Endodermal cell (in vitro differentiated cells): ENCODE measurements around the gene CP. TPM values are rescaled to one million over a fixed set of nuclear protein-coding genes. Genes with fewer than 3 reads are reported as not detected.

ENCODE experiments used
- DNase-seq: peaks from one replicate; pipeline ENCODE4 v3.0.0-alpha.2; 2017
- H3K27ac ChIP-seq: 2 replicates; pipeline ENCODE4 v1.5.1; 2013; ENCODE audit warnings: mild to moderate bottlenecking, low read depth, low read length, moderate library complexity
- H3K27me3 ChIP-seq: 2 replicates; pipeline ENCODE4 v1.6.1; 2013; ENCODE audit warnings: mild to moderate bottlenecking, low read length, moderate library complexity; ENCODE audit not compliant: insufficient read depth, control insufficient read depth, poor library complexity, severe bottlenecking
- H3K36me3 ChIP-seq: 2 replicates; pipeline ENCODE4 v1.7.0; 2013; ENCODE audit warnings: mild to moderate bottlenecking, low read length, moderate library complexity; ENCODE audit not compliant: control insufficient read depth, insufficient read depth
- H3K4me1 ChIP-seq: one replicate; pipeline ENCODE4 v1.7.0; 2013; ENCODE audit warnings: low read length; ENCODE audit not compliant: control insufficient read depth, insufficient read depth
- H3K4me3 ChIP-seq: 2 replicates; pipeline ENCODE4 v1.5.1; 2013; ENCODE audit warnings: mild to moderate bottlenecking, low read length, moderate library complexity
- H3K9ac ChIP-seq: 2 replicates; pipeline ENCODE4 v1.6.1; 2013; ENCODE audit warnings: mild to moderate bottlenecking, low read length, moderate library complexity; ENCODE audit not compliant: poor library complexity, severe bottlenecking; ENCODE audit errors: extremely low read depth
- H3K9me3 ChIP-seq: 2 replicates; pipeline ENCODE4 v1.6.1; 2013; ENCODE audit warnings: mild to moderate bottlenecking, low read length, moderate library complexity; ENCODE audit not compliant: control insufficient read depth
- H3K27ac Mint-ChIP-seq: 2 replicates; pipeline ENCODE4 v1.8.0; 2020; ENCODE audit warnings: mixed read lengths
- H3K27me3 Mint-ChIP-seq: 2 replicates; pipeline ENCODE4 v1.8.0; 2021; ENCODE audit warnings: mild to moderate bottlenecking, mixed read lengths; ENCODE audit not compliant: insufficient read depth
- H3K36me3 Mint-ChIP-seq: 2 replicates; pipeline ENCODE4 v1.8.0; 2020; ENCODE audit warnings: low read depth, mixed read lengths
- H3K4me1 Mint-ChIP-seq: 2 replicates; pipeline ENCODE4 v1.8.0; 2020; ENCODE audit warnings: mixed read lengths
- H3K4me3 Mint-ChIP-seq: 2 replicates; pipeline ENCODE4 v1.8.0; 2020; ENCODE audit warnings: mild to moderate bottlenecking, moderate library complexity, mixed read lengths
- H3K9me3 Mint-ChIP-seq: 2 replicates; pipeline ENCODE4 v1.8.0; 2020; ENCODE audit warnings: mild to moderate bottlenecking, mixed read lengths
- WGBS, 2 experiments: methylation state at CpG; one replicate each; pipeline versions ENCODE4 v1.1.5 to v1.1.7; 2013; ENCODE audit warnings: missing lambda C conversion rate in 2 of 2, mixed read lengths in 1 of 2; ENCODE audit not compliant: insufficient coverage in 1 of 2, insufficient read length in 1 of 2; 5-methylcytosine and 5-hydroxymethylcytosine counted together
- total RNA-seq, 2 donors: library from RNA; stranded (reverse); fragmentation: NEBNext Ultra II Directional in 1 of 2; extraction: Animal tissue kit (Norgen Biotek cat#: 25700) in 1 of 2; gene quantifications; 2 replicates in 1 of 2; 3 replicates in 1 of 2; pipeline ENCODE4 v1.2.1, GENCODE V29; 2021
- TF ChIP-seq, protein P1 (sequence below): fragments of 200-600 bp; sonication (generic); conservative IDR thresholded peaks from 2 replicates; pipeline ENCODE4 v1.5.0; 2021; ENCODE audit warnings: antibody characterized with exemption, mild to moderate bottlenecking

Gene CP
- total RNA-seq, 2 donors from 2014 or later, result 0.53 to 0.86 TPM

DNA sequence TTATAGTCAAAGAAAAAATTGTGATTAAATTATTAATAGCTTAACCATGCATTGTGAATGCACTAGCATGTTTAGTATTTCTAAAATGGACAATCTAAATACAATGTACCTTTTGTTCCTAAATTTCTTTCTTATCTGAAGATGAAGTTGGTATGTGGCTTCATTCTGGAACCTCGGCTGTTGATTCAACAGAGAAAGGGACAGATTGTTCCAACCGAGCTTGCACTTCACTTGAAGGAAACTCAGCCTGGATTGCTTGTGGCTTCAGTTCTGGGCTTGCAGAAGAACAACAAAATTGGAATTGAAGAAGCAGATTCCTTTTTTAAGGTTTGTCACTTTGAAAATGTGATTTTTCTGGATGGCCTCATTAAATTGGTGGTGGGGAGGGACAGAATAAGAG is 59.6 kb downstream of the CP start:
- no peak for DNase-seq
- no peaks in the 10 kb centered on the region for H3K27me3 Mint-ChIP-seq
- TF ChIP-seq, protein P1, sequence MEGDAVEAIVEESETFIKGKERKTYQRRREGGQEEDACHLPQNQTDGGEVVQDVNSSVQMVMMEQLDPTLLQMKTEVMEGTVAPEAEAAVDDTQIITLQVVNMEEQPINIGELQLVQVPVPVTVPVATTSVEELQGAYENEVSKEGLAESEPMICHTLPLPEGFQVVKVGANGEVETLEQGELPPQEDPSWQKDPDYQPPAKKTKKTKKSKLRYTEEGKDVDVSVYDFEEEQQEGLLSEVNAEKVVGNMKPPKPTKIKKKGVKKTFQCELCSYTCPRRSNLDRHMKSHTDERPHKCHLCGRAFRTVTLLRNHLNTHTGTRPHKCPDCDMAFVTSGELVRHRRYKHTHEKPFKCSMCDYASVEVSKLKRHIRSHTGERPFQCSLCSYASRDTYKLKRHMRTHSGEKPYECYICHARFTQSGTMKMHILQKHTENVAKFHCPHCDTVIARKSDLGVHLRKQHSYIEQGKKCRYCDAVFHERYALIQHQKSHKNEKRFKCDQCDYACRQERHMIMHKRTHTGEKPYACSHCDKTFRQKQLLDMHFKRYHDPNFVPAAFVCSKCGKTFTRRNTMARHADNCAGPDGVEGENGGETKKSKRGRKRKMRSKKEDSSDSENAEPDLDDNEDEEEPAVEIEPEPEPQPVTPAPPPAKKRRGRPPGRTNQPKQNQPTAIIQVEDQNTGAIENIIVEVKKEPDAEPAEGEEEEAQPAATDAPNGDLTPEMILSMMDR, result no peak
- no peak overlapping the region for H3K27ac ChIP-seq
- no peak overlapping the region for H3K9ac ChIP-seq
- H3K4me1 ChIP-seq, result no peaks in the 10 kb centered on the region
- no peaks in the 10 kb centered on the region for H3K4me1 Mint-ChIP-seq
- H3K36me3 Mint-ChIP-seq, result peaks cover 54% of the 10 kb centered on the region
- H3K36me3 ChIP-seq, result peaks cover 50% of the 10 kb centered on the region
- no peak overlapping the region for H3K4me3 ChIP-seq
- H3K9me3 ChIP-seq, result no peaks in the 10 kb centered on the region
- 90 to 95% methylated on average over 2 of the region's 2 CpGs for WGBS, 2 experiments
- H3K4me3 Mint-ChIP-seq, result no peak overlapping the region
- no peaks in the 10 kb centered on the region for H3K9me3 Mint-ChIP-seq
- no peak overlapping the region for H3K27ac Mint-ChIP-seq
- no peaks in the 10 kb centered on the region for H3K27me3 ChIP-seq

DNA sequence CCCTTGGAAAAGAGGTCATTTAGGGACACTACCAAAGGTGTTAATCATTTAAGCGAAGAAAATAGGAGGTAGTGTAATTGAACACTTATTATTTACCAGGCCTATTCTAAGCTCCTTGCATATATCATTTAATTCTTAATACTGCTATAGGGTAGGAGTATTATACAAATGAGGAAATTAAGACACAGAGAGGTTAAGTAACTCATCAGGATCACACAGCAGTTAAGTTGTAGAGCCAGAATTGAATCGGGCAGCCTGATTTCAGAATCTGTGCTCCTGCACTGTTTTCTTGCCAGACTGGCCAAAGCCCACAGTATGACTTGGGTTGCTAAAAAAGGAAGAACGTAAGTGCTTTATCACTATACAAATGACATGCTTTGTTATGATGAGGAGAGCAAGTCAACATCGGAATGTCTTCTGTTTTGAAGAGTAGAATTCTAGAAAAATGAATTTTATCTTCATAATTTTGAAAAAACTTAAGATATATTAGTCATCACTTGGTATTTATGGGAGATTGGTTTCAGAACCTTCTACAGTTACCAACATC is 60.8 kb downstream of the CP start:
- H3K36me3 ChIP-seq, result peaks cover 49% of the 10 kb centered on the region
- no peaks in the 10 kb centered on the region for H3K4me1 ChIP-seq
- no peaks in the 10 kb centered on the region for H3K9me3 Mint-ChIP-seq
- H3K27me3 Mint-ChIP-seq, result no peaks in the 10 kb centered on the region
- H3K4me3 ChIP-seq, result no peak overlapping the region
- H3K4me1 Mint-ChIP-seq, result no peaks in the 10 kb centered on the region
- H3K9me3 ChIP-seq, result no peaks in the 10 kb centered on the region
- no peak overlapping the region for H3K9ac ChIP-seq
- WGBS, 2 experiments, result 95 to 100% methylated on average over 1 to 4 of the region's 4 CpGs
- no peaks in the 10 kb centered on the region for H3K27me3 ChIP-seq
- peaks cover 50% of the 10 kb centered on the region for H3K36me3 Mint-ChIP-seq
- H3K27ac ChIP-seq, result no peak overlapping the region
- no peak overlapping the region for H3K4me3 Mint-ChIP-seq
- no peak overlapping the region for H3K27ac Mint-ChIP-seq
- DNase-seq, result no peak
- TF ChIP-seq, protein P1, result no peak

DNA sequence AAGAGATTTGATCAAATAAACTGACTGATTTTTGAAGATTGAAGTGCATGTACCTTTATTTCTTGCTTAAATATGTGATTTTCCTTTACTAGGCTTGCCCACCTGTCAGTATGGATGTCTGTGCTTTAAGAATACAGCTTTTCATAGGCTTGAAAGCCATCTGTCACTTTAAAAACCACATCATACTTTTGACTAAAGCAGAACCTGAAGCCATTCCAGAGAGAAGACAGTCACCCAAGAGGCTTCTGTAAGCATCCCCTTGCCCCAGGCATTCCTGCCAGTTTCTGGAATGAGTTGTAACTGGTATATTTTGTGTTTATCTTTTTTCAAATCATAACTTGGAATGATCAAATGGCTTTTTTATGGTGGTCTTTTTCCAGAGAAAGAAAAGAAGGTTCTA is 68.2 kb downstream of the CP start:
- no peak overlapping the region for H3K27ac Mint-ChIP-seq
- H3K4me3 ChIP-seq, result no peak overlapping the region
- no peak for DNase-seq
- H3K27ac ChIP-seq, result no peak overlapping the region
- H3K27me3 ChIP-seq, result no peaks in the 10 kb centered on the region
- H3K27me3 Mint-ChIP-seq, result no peaks in the 10 kb centered on the region
- H3K4me1 Mint-ChIP-seq, result peaks cover 15% of the 10 kb centered on the region
- H3K36me3 ChIP-seq, result peaks cover 43% of the 10 kb centered on the region
- peaks cover 30% of the 10 kb centered on the region for H3K36me3 Mint-ChIP-seq
- TF ChIP-seq, protein P1, result no peak
- peaks cover 7% of the 10 kb centered on the region for H3K4me1 ChIP-seq
- no peaks in the 10 kb centered on the region for H3K9me3 ChIP-seq
- no peak overlapping the region for H3K9ac ChIP-seq
- H3K9me3 Mint-ChIP-seq, result no peaks in the 10 kb centered on the region
- H3K4me3 Mint-ChIP-seq, result no peak overlapping the region
